HG02678 (cell line): ENCODE measurements around the gene WDFY2.

ENCODE experiments used
- ATAC-seq: cut with Tn5 transposase; IDR thresholded peaks from one replicate; pipeline ENCODE4 v1.9.1; 2021; ENCODE audit warnings: mild to moderate bottlenecking, moderate library complexity; ENCODE audit not compliant: unreplicated experiment

WDFY2 gene

GRCh38 chr13:51764184-51765141 lies 180.2 kb downstream of the WDFY2 start:
- ATAC-seq, result peak; percentile 86

DNA sequence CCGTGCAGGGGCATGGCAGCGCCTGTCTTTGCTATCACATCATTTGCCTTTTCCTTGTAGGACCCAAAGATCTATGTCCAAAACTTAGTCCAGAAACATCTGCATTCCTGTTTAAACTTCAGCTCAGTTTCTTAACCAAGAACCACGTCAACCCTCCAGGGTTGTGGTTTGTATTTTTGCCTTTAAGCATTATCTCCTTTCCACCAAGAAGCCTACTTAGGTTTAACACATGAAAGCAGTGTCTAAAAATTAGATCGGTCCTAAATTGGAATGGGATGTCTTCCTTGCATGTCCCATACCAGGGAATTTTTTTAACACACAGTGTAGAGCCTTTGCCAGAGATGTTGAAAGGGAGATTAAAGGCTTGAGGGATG lies 180.9 kb downstream of the WDFY2 start:
- no peak for ATAC-seq

DNA sequence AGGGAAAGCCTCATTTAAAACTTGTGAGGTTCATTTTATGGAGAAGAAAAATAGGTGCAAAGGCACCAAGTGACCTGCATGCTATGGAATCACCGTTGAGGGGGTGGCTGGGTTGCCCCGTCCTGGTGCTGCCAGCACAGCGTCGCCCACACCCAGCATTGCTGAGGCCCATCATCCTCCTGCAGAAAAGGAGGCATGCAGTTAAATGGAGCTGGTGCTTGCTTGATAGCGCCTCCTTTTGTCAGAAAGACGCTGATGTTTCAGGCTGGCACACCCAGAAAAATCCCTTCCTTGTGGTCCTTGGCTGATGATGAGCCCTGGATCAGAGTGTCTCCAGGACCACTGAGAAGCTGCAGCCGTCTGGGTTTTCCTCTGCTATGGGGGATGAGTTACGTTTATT lies 182.8 kb downstream of the WDFY2 start:
- ATAC-seq, result no peak

DNA sequence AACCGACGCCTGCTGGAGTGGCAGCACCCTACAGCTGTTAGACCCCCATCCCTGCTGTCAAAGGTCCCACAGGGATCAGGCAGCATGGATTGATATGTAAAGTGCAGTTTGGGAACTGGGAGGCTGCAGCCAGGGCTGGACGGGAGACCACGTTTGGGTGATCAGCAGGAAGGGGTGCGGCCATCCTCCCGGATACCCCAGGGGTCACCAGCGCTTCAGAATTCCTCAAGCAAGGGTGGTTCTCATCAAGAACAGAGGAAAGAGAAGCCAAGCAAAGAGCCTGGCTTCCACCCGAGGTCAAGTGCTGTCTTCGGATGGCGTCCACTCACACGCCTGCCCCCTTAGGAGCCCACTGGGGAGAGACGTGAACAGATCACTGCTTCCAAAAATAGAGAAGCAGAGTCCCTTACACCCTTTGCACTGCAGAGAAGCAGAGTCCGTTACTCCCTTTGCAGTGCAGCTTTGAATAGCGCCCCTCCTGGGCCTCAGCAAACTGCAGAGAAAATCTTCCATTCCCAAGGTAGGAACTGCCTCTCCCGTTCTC lies 184.2 kb downstream of the WDFY2 start:
- no peak for ATAC-seq

DNA sequence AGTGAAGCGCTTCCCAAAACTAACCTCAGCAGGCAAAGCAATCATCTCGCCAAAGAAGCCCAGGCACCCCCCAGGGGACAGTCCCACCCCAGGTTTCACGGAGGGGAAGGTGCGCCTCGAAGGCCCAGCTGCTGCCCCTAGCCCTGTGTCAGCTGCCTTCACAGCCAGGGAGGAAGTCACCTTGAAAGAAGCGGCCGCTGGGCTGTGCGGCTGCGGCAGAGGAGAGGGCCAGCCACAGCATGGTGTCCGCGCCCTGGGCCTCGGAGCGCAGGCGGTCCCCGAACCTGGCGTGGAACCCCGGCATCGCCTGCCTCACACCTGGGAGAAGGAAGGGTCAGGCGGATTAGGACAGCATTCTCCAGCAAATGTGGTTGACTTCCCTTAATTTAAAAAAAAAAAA lies 184.7 kb downstream of the WDFY2 start:
- ATAC-seq, result no peak

- no peak for ATAC-seq
Observed at GRCh38 chr13:51769455-51770127, 185.3 kb downstream of the WDFY2 start.

- no peak for ATAC-seq
Observed at GRCh38 chr13:51770160-51770559, 185.9 kb downstream of the WDFY2 start.

GRCh38 chr13:51770681-51771417 lies 186.6 kb downstream of the WDFY2 start:
- no peak for ATAC-seq

DNA sequence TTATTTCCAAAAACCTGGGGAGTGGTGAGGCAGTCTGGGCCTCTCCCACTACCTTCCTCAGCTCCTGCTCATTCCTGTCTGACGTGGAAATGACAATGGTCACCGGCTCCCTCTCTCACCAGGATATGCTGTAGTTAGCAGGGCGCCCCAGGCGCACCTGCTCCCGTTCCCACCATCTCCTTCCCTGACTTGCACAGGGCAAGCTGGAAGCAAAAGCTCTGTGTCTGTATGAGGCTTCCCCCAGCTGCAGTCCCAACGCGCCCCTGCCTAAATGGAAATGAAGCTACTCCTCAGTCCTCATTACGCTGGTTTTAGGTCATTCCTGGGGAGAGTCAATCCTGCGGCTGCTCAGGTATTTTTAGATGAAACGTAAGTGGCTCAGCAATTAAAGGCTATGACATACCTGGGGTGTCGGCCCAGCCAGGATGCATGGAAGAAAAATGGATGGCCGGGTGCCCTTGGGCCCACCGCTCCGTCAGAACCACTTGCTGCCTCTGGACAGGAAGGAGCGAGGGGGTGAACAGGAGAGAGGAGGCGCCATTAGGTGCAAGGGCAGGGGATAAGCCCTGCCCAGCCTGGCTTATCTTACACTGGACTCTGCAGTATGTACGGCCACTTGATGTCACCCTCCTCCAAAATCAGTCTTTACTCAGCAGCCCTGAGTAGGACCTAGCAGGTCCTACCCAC lies 187.3 kb downstream of the WDFY2 start:
- ATAC-seq, result no peak

DNA sequence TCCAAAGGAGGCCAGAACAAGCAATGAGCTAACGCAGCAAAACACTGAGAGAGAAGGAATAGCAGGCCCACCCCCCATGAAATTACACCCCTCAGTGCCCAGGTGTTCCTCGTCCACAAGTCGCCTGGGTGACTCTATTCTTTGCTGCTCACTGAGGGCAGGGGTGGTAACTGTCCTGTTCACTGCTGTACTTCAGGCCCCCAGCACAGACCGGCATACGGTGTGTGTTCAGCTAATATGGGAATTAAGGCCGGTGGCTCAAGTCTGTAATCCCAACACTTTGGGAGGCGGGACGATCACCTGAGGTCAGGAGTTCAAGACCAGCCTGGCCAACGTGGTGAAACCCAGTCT lies 187.8 kb downstream of the WDFY2 start:
- no peak for ATAC-seq

DNA sequence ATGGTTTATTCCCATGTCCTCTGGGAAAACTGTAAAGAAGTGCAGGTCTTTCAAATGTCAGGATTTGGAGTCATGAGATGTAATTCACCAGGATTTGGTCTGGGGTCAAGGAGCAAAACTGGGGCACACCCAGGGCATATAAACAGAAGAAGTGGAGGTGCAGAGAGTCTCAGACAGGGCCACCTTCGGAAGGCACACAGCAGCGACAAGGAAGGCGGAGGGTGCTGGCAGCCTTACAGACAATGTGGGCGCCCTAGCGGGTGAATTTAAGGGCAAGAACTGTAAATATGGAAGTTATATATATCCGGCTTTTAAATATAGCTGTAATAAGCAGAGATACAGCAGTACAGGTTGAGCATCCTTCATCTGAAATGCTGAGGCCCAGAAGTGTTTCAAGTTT lies 188.5 kb downstream of the WDFY2 start:
- ATAC-seq, result no peak

GRCh38 chr13:51773515-51773914 lies 189.3 kb downstream of the WDFY2 start:
- no peak for ATAC-seq

- ATAC-seq, result no peak
Observed at GRCh38 chr13:51776179-51776578, 191.9 kb downstream of the WDFY2 start.

GRCh38 chr13:51777921-51778320 lies 193.7 kb downstream of the WDFY2 start:
- no peak for ATAC-seq

GRCh38 chr13:51778392-51778791 lies 194.1 kb downstream of the WDFY2 start:
- ATAC-seq, result no peak

DNA sequence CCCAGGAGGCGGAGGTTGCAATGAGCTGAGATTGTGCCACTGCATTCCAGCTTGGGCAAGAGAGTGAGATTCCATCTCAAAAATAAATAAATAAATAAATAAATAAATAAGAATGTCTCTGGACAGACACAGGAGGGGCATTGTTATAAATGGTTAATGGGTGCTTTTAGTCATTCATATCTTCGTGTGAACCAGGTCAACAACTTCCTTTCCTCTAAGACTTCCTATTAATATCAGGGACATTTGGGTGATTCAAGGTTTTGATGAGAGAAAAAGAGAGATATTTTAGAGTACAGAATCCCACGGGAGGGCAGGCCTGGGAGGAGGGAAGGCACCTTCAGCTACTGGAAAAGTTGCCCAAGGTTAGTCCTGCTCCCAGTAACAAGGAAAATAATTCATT lies 195.8 kb downstream of the WDFY2 start:
- no peak for ATAC-seq

- no peak for ATAC-seq
Observed at GRCh38 chr13:51781246-51782022, 197.2 kb downstream of the WDFY2 start.

DNA sequence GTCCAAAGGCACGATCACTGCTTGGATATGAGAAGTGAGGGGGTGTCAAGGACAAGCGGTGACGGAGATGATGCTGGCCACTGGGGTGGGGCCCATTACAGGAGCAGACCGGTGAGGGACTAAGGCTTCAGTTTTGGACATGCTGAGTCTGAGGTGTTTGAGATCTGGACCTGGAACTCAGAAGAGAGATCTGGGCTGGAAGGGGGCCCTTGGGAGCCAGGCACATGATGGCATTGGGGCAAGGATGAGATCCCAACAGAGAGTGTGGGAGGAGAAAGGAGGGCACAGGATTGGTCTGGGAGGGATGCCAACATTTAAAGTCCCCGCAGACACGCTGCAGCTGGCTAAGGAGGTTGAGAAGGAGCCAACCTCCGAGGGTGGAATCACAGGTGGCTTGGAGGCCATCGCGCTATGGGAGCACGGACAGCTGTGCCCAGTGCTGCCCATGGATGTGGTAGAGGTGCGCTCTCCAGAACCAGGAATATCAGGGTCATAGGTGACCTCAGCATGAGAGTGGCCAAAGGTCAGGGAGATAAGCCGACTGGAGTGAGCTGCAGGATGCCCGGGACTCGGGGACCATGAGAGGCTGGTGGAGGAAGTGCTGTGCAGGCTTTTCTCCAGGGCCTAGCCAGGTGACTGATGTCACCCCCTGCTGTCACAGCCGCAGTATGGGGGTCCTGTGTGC lies 197.9 kb downstream of the WDFY2 start:
- no peak for ATAC-seq

- ATAC-seq, result no peak
Observed at GRCh38 chr13:51783428-51784094, 199.3 kb downstream of the WDFY2 start.
